ENCODE data around the gene CXCL12.
A peak's percentile ranks its signal among the peaks of the same experiment; 100 is the strongest.

CXCL12 gene

DNA sequence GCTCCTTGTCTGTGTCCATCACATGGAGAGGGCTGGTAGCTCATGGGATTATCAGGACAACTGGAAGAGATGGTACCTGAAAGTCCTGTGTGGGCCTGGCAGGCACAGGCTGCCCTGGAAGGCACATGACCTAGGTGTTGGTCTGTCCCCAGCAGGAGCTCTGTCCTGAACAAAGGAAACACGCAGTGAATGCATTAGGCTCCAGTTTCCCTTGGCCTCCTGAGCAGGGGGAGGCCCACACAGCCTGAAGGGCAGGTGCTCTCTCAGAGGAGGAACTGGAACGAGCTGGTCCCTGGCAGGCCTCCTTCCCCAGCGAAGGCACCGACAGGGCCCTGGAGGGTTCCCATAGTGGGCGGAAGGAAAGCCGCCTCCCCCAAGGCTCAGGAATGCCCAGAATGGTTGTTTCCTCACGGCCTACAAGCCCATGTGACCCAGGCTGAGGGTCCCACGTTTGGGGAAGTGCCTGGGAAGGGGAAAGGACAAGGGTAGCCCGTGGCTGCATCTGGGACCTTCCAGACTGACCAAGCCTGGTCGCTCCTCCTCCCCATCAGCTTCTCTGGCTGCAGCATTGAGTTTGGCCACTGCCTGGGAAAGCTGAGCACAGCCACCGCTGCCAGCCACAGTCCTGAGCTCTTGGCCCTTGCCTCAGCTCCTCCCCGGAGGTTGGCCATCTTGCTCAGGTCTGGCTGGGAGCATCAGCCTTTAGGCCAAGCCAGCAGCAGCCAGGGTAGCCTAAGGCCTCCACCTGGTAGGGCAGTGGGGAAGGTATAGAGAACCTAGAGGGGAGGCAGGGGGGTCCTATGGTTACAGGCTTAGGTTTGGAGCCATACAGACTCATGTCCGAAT lies 21.8 kb downstream of the CXCL12 start:
- peaks cover 30% of the 10 kb centered on the region for H3K4me1 ChIP-seq (ENCODE audit: low read length)
- no peaks in the 10 kb centered on the region for H3K36me3 ChIP-seq (replicated peaks; ENCODE audit: low read depth, low read length)
- peak overlapping the region; percentile 32 for H3K4me2 ChIP-seq (ENCODE audit: low read length)
- no peak overlapping the region for H3K27ac ChIP-seq (ENCODE audit: low read length)
- H3K79me2 ChIP-seq (ENCODE audit: low read length) = no peaks in the 10 kb centered on the region
- TF ChIP-seq EZH2phosphoT487 (IDR thresholded peaks at IDR 0.05; ENCODE audit: low read depth) = no peak
- TF ChIP-seq, protein P1, sequence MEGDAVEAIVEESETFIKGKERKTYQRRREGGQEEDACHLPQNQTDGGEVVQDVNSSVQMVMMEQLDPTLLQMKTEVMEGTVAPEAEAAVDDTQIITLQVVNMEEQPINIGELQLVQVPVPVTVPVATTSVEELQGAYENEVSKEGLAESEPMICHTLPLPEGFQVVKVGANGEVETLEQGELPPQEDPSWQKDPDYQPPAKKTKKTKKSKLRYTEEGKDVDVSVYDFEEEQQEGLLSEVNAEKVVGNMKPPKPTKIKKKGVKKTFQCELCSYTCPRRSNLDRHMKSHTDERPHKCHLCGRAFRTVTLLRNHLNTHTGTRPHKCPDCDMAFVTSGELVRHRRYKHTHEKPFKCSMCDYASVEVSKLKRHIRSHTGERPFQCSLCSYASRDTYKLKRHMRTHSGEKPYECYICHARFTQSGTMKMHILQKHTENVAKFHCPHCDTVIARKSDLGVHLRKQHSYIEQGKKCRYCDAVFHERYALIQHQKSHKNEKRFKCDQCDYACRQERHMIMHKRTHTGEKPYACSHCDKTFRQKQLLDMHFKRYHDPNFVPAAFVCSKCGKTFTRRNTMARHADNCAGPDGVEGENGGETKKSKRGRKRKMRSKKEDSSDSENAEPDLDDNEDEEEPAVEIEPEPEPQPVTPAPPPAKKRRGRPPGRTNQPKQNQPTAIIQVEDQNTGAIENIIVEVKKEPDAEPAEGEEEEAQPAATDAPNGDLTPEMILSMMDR (IDR thresholded peaks at IDR 0.05; ENCODE audit: low read depth, low read length) = no peak
- peak overlapping the region; percentile 13; the same call in 1 of the 2 replicates for H2AFZ ChIP-seq (ENCODE audit: low read depth, low read length)
- H3K27me3 ChIP-seq (ENCODE audit: low read depth, low read length) = no peaks in the 10 kb centered on the region
- no peak overlapping the region for H3K4me3 ChIP-seq (ENCODE audit: low read length)
- H3K9me3 ChIP-seq (ENCODE audit: insufficient read depth, low read length) = no peaks in the 10 kb centered on the region
- H3K9ac ChIP-seq (ENCODE audit: low read length) = no peak overlapping the region
- H4K20me1 ChIP-seq (ENCODE audit: insufficient read depth, low read length) = no peaks in the 10 kb centered on the region

DNA sequence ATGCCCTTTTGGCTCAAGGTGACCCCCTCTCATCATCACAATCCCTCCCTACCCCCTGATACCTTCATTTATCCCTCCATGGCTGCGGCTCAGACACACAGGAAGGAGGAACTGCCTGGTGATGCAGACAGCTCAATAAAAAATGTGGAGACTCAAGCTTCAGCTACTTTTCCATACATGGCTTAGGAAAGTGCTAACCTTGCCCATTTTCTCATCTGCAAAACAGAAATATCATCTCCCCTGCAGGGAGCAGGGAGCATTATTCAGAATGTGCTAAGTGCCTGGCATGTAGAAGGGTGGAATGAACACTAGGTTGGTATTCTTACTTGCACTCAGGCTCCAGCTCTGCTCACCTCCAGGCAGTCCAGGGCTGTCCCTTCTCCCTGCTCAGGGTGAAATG lies 23.8 kb downstream of the CXCL12 start:
- Histone ChIP-seq H3K4me1 (ENCODE audit: low read length) (peaks cover 40% of the 10 kb centered on the region), H3K4me3 (ENCODE audit: low read length) (no peak overlapping the region), H3K9ac (ENCODE audit: low read length) (no peak overlapping the region), H3K9me3 (ENCODE audit: insufficient read depth, low read length) (no peaks in the 10 kb centered on the region), H2AFZ (ENCODE audit: low read depth, low read length) (no peak overlapping the region), H3K79me2 (ENCODE audit: low read length) (no peaks in the 10 kb centered on the region), H3K27me3 (ENCODE audit: low read depth, low read length) (no peaks in the 10 kb centered on the region), H4K20me1 (ENCODE audit: insufficient read depth, low read length) (no peaks in the 10 kb centered on the region), H3K4me2 (ENCODE audit: low read length) (no peak overlapping the region), H3K27ac (ENCODE audit: low read length) (no peak overlapping the region), H3K36me3 (replicated peaks; ENCODE audit: low read depth, low read length) (no peaks in the 10 kb centered on the region)
- TF ChIP-seq, protein P1 (IDR thresholded peaks at IDR 0.05; ENCODE audit: low read depth, low read length) = no peak
- no peak for TF ChIP-seq EZH2phosphoT487 (IDR thresholded peaks at IDR 0.05; ENCODE audit: low read depth)

DNA sequence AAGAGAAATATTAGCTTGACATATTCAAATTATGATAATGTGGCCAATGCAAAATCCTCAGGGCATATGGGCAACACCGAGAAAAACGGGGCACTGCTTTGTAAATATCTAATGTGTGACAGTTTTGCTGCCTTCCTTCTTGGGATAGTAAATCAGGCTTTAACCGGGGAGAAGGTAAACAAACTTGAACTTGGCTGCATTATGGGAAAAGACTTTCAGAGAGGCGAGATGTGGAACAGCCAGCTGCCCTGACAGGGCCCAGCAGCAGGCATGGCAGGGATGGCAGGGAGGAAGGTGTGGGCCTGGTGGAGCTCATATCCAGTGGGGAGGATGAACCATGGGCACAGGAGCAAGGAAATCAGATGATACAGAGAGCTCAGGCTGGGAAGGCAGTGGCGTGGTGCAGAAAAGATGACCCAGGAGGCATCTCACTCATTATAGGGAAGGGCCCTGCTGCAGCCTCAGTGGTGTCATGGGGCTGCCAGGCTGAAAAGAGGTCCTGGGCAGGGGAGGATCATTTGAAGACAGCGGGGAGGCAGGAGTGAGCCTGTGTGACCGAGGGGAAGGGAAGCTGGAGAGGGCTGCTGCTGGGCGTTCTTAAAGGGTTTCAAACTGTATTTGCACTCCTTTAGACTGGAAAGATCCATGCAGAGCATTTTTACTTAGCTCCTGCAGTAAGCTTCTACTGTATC lies 26.7 kb downstream of the CXCL12 start:
- Histone ChIP-seq H3K9me3 (ENCODE audit: insufficient read depth, low read length) (no peaks in the 10 kb centered on the region), H3K27ac (ENCODE audit: low read length) (no peak overlapping the region), H3K4me1 (ENCODE audit: low read length) (peaks cover 30% of the 10 kb centered on the region), H3K9ac (ENCODE audit: low read length) (no peak overlapping the region), H2AFZ (ENCODE audit: low read depth, low read length) (no peak overlapping the region), H3K36me3 (replicated peaks; ENCODE audit: low read depth, low read length) (no peaks in the 10 kb centered on the region), H3K4me3 (ENCODE audit: low read length) (no peak overlapping the region), H3K27me3 (ENCODE audit: low read depth, low read length) (no peaks in the 10 kb centered on the region), H3K79me2 (ENCODE audit: low read length) (no peaks in the 10 kb centered on the region), H3K4me2 (ENCODE audit: low read length) (no peak overlapping the region), H4K20me1 (ENCODE audit: insufficient read depth, low read length) (no peaks in the 10 kb centered on the region)
- no peak for TF ChIP-seq EZH2phosphoT487 (IDR thresholded peaks at IDR 0.05; ENCODE audit: low read depth)
- TF ChIP-seq, protein P1 (IDR thresholded peaks at IDR 0.05; ENCODE audit: low read depth, low read length) = no peak

DNA sequence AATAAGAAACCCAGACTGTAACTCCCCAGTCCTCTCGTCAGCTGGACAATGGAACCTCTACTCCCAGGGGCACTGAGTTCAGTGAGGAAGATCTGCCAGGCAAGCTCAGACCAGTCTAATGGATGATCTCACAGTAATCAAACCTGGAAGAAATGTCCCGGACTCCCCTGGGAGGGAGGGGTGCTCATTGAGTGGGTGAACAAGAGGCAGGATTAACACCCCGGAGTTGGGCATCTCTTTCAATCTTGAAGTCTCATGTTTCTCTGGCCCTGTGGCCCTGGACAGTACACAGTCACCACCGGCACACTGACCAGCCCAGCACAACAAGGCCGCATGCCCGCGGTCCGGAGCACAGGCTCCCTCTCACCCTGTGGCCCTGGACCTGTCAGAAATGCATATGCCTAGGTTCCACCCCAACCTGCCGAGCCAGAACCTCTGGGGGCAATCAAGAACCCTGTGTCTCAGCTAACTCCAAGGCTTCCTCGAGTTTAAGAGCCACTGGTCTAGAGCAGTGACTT lies 27.8 kb downstream of the CXCL12 start:
- TF ChIP-seq, protein P1 (IDR thresholded peaks at IDR 0.05; ENCODE audit: low read depth, low read length) = no peak
- no peak for TF ChIP-seq EZH2phosphoT487 (IDR thresholded peaks at IDR 0.05; ENCODE audit: low read depth)
- Histone ChIP-seq H3K4me3 (ENCODE audit: low read length) (peak overlapping the region; percentile 31; the same call in 1 of the 2 replicates), H4K20me1 (ENCODE audit: insufficient read depth, low read length) (no peaks in the 10 kb centered on the region), H2AFZ (ENCODE audit: low read depth, low read length) (peak overlapping the region; percentile 54; the same call in 1 of the 2 replicates), H3K4me2 (ENCODE audit: low read length) (peak overlapping the region; percentile 63), H3K79me2 (ENCODE audit: low read length) (no peaks in the 10 kb centered on the region), H3K9me3 (ENCODE audit: insufficient read depth, low read length) (no peaks in the 10 kb centered on the region), H3K4me1 (ENCODE audit: low read length) (peaks cover 18% of the 10 kb centered on the region), H3K36me3 (replicated peaks; ENCODE audit: low read depth, low read length) (no peaks in the 10 kb centered on the region), H3K9ac (ENCODE audit: low read length) (no peak overlapping the region), H3K27me3 (ENCODE audit: low read depth, low read length) (no peaks in the 10 kb centered on the region), H3K27ac (ENCODE audit: low read length) (no peak overlapping the region)

Measured in OCI-LY3 (cell line).